Endothelial cell of umbilical vein (primary cell): ENCODE data around the gene AICDA. TPM values are rescaled to one million over a fixed set of nuclear protein-coding genes. Genes with fewer than 3 reads are reported as not detected.

Experiments
- BruUV-seq: library from RNA; stranded (reverse); fragments of 400-500 nt; replicated peaks from 2 replicates; lab custom pipeline; 2021; lab: Mats Ljungman, UMichigan
- CTCF ChIA-PET: fragments of 300-600, 350-600 bp; sonication (Branson Sonifier 250); formaldehyde crosslinking; loops from one replicate; lab custom pipeline; 2021; ENCODE audit warnings: antibody characterized with exemption, inconsistent platforms; lab: Charles Lee
- POLR2A ChIA-PET: fragments of 300-600, 350-600 bp; sonication (Branson Sonifier 250); formaldehyde crosslinking; loops from one replicate; lab custom pipeline; 2021; ENCODE audit warnings: antibody characterized with exemption, inconsistent platforms; lab: Charles Lee
- DNase-seq: peaks from one replicate; pipeline ENCODE4 v3.0.0-alpha.2; 2011; ENCODE audit warnings: low read depth, low spot score
- FAIRE-seq: peaks from 2 replicates; lab custom pipeline; 2011; peaks lifted over from hg19 to GRCh38; lab: Jason Lieb, UNC
- H2AFZ ChIP-seq: 2 replicates; pipeline ENCODE4 v1.6.0; 2012; ENCODE audit warnings: low read depth, low read length, control low read depth, inconsistent platforms
- H3K27ac ChIP-seq: 2 replicates; pipeline ENCODE4 v1.5.1; 2011; ENCODE audit warnings: low read depth, mild to moderate bottlenecking, control low read depth, low read length, moderate library complexity; ENCODE audit not compliant: insufficient read depth
- H3K27me3 ChIP-seq, 2 experiments: 2 replicates each; pipeline versions ENCODE4 v1.6.0 to v1.6.1; 2011; ENCODE audit warnings: low read length in 2 of 2, mixed read lengths in 1 of 2; ENCODE audit not compliant: control insufficient read depth in 2 of 2, insufficient read depth in 2 of 2
- H3K36me3 ChIP-seq, 2 experiments: 2 replicates in 1 of 2; 3 replicates in 1 of 2; pipeline ENCODE4 v1.5.1; 2011; ENCODE audit warnings: low read length in 2 of 2, mild to moderate bottlenecking in 1 of 2, moderate library complexity in 1 of 2; ENCODE audit not compliant: control insufficient read depth in 2 of 2, insufficient read depth in 2 of 2; ENCODE audit errors: extremely low read depth in 1 of 2
- H3K4me1 ChIP-seq: 3 replicates; pipeline ENCODE4 v1.5.1; 2011; ENCODE audit warnings: mild to moderate bottlenecking, low read length; ENCODE audit not compliant: control insufficient read depth, insufficient read depth; ENCODE audit errors: extremely low read depth
- H3K4me2 ChIP-seq: 2 replicates; pipeline ENCODE4 v1.6.1; 2011; ENCODE audit warnings: low read length, control low read depth, mixed read lengths; ENCODE audit not compliant: insufficient read depth
- H3K4me3 ChIP-seq, 3 experiments: fragments of 200-600 bp in 1 of 3; sonication (generic), shearing (Covaris generic) in 1 of 3; replicated peaks in 1 of 3; 2 replicates each; pipeline ENCODE4 v1.5.1; 2011 to 2016; ENCODE audit warnings: control low read depth in 3 of 3, low read length in 3 of 3, mild to moderate bottlenecking in 2 of 3, inconsistent platforms in 1 of 3, low read depth in 1 of 3, moderate library complexity in 1 of 3; ENCODE audit not compliant: insufficient read depth in 1 of 3
- H3K79me2 ChIP-seq: 2 replicates; pipeline ENCODE4 v1.6.0; 2012; ENCODE audit warnings: low read length, inconsistent platforms; ENCODE audit not compliant: control insufficient read depth, insufficient read depth
- H3K9ac ChIP-seq: replicated peaks from 2 replicates; pipeline ENCODE3; 2011; ENCODE audit warnings: low read length, control low read depth; ENCODE audit not compliant: insufficient read depth; ENCODE audit errors: extremely low read depth
- H3K9me1 ChIP-seq: replicated peaks from 3 replicates; pipeline ENCODE4 v1.6.0; 2011; ENCODE audit warnings: mild to moderate bottlenecking, low read length; ENCODE audit not compliant: control insufficient read depth, insufficient read depth; ENCODE audit errors: extremely low read depth
- H3K9me3 ChIP-seq: replicated peaks from 2 replicates; pipeline ENCODE4 v1.5.1; 2012; ENCODE audit warnings: low read length, inconsistent platforms; ENCODE audit not compliant: control insufficient read depth, insufficient read depth
- H4K20me1 ChIP-seq: replicated peaks from 2 replicates; pipeline ENCODE3; 2011; ENCODE audit warnings: mild to moderate bottlenecking, low read length; ENCODE audit not compliant: control insufficient read depth, insufficient read depth; ENCODE audit errors: extremely low read depth
- EZH2 ChIP-seq: IDR thresholded peaks from 2 replicates; pipeline ENCODE4 v1.6.1; 2012; ENCODE audit warnings: borderline replicate concordance, low read depth, mild to moderate bottlenecking, moderate library complexity, low read length, inconsistent platforms; ENCODE audit not compliant: severe bottlenecking
- FOS ChIP-seq: IDR thresholded peaks from 2 replicates; pipeline ENCODE4 v1.6.1; 2011; ENCODE audit warnings: mild to moderate bottlenecking, low read length, moderate library complexity, borderline replicate concordance; ENCODE audit not compliant: insufficient read depth
- GATA2 ChIP-seq: IDR thresholded peaks from 2 replicates; pipeline ENCODE4 v1.7.0; 2011; ENCODE audit warnings: low read depth, mild to moderate bottlenecking, moderate library complexity, mixed read lengths, low read length; ENCODE audit not compliant: insufficient read length, insufficient read depth
- JUN ChIP-seq: IDR thresholded peaks from 2 replicates; pipeline ENCODE4 v1.6.1; 2011; ENCODE audit warnings: borderline replicate concordance, low read depth; ENCODE audit not compliant: insufficient read length, insufficient read depth
- MAX ChIP-seq: IDR thresholded peaks from 2 replicates; pipeline ENCODE4 v1.6.1; 2011; ENCODE audit not compliant: insufficient read depth, insufficient read length
- POLR2A ChIP-seq: IDR thresholded peaks from 2 replicates; pipeline ENCODE4 v1.6.1; 2012; ENCODE audit warnings: low read depth, mild to moderate bottlenecking, control low read depth, low read length
- POLR2AphosphoS5 ChIP-seq: IDR thresholded peaks from 2 replicates; pipeline ENCODE4 v1.6.1; 2012; ENCODE audit warnings: low read depth, mild to moderate bottlenecking, control low read depth, low read length, moderate library complexity; ENCODE audit not compliant: insufficient read depth
- dilution Hi-C: fragments of 300-500 bp; cut with MboI; formaldehyde crosslinking; loops from one replicate; pipeline ENCODE4 v1.15.0; 2019; ENCODE audit warnings: low sequenced_read_pairs; ENCODE audit not compliant: extremely low pct_ligation_motif_present
- intact Hi-C: fragments of 100-400 bp; cut with micrococcal nuclease; formaldehyde crosslinking; loops from one replicate; pipeline ENCODE4 v1.10.0; 2022
- polyA plus RNA-seq, 4 experiments: library from polyadenylated mRNA; depleted of rRNA in 3 of 4; stranded (reverse) in 3 of 4; unstranded in 1 of 4; fragments of >200 nt; gene quantifications; 2 replicates each; pipeline versions ENCODE4 v1.2.1 to v1.2.3, GENCODE V29; 2011 to 2012; ENCODE audit warnings: missing spikeins in 1 of 4
- total RNA-seq: library from RNA; stranded (reverse); gene quantifications from 2 replicates; pipeline ENCODE4 v1.2.3, GENCODE V29; 2021
- TF ChIP-seq, protein P1 (sequence below), 2 donors: IDR thresholded peaks; 1 replicate in 1 of 2; 2 replicates in 1 of 2; pipeline ENCODE4 v1.5.1; 2011; ENCODE audit warnings: low read length in 2 of 2, mild to moderate bottlenecking in 2 of 2, moderate library complexity in 2 of 2, control low read depth in 1 of 2, inconsistent platforms in 1 of 2, low read depth in 1 of 2; ENCODE audit not compliant: insufficient read depth in 1 of 2; ENCODE audit errors: extremely low read depth in 1 of 2

The AICDA gene
- total and polyA plus RNA-seq, 2 donors (not counting 3 experiments of a cell fraction or from before 2014, with no cell fraction given): not detected

GRCh38 chr12:8638951-8639350, 26.3 kb upstream of the AICDA start:
- POLR2A ChIA-PET: no interaction called here
- intact Hi-C loops (no loop called here), dilution Hi-C loops (no loop called here)
- FAIRE-seq (no peak), DNase-seq (no peak)
- Histone ChIP-seq H3K9ac (no peak overlapping the region), H3K4me3 (no peak overlapping the region), H4K20me1 (no peaks in the 10 kb centered on the region), H3K79me2 (no peaks in the 10 kb centered on the region), H3K4me1 (no peaks in the 10 kb centered on the region), H3K27ac (no peak overlapping the region), H3K36me3 (no peaks in the 10 kb centered on the region), H3K27me3 (peaks cover 8 to 13% of the 10 kb centered on the region in 2 experiments), H3K9me3 (no peaks in the 10 kb centered on the region), H2AFZ (no peak overlapping the region), H3K4me2 (no peak overlapping the region), H3K9me1 (no peaks in the 10 kb centered on the region)
- no TSS peak for BruUV-seq
- CTCF ChIA-PET: no interaction called here
- no peak for TF ChIP-seq POLR2A
- no peak for TF ChIP-seq FOS
- no peak for TF ChIP-seq MAX
- TF ChIP-seq POLR2AphosphoS5: no peak
- TF ChIP-seq, protein P1, sequence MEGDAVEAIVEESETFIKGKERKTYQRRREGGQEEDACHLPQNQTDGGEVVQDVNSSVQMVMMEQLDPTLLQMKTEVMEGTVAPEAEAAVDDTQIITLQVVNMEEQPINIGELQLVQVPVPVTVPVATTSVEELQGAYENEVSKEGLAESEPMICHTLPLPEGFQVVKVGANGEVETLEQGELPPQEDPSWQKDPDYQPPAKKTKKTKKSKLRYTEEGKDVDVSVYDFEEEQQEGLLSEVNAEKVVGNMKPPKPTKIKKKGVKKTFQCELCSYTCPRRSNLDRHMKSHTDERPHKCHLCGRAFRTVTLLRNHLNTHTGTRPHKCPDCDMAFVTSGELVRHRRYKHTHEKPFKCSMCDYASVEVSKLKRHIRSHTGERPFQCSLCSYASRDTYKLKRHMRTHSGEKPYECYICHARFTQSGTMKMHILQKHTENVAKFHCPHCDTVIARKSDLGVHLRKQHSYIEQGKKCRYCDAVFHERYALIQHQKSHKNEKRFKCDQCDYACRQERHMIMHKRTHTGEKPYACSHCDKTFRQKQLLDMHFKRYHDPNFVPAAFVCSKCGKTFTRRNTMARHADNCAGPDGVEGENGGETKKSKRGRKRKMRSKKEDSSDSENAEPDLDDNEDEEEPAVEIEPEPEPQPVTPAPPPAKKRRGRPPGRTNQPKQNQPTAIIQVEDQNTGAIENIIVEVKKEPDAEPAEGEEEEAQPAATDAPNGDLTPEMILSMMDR (IDR thresholded peaks at IDR 0.05; ENCODE audit: extremely low read depth in 1 of 2, insufficient read depth in 1 of 2, low read depth in 1 of 2, low read length in 2 of 2): no peak
- TF ChIP-seq EZH2: no peak
- TF ChIP-seq GATA2: no peak
- TF ChIP-seq JUN: no peak
